Upper lobe of right lung (tissue), 1 donor: Measurements from ENCODE around the gene VPS35. TPM values are rescaled to one million over a fixed set of nuclear protein-coding genes. Genes with fewer than 3 reads are reported as not detected.

Source experiments
- ATAC-seq: fragments of 200-7000 bp; cut with Tn5 transposase; one replicate; pipeline ENCODE4 v1.9.1; 2020; ENCODE audit warnings: mild to moderate bottlenecking, moderate library complexity
- DNase-seq: peaks from one replicate; pipeline ENCODE4 v3.0.0-alpha.2; 2020
- H3K27ac ChIP-seq: fragments of 200-600 bp; one replicate; pipeline ENCODE4 v1.8.0; 2022
- H3K27me3 ChIP-seq: fragments of 200-600 bp; one replicate; pipeline ENCODE4 v1.8.0; 2022; ENCODE audit warnings: mild to moderate bottlenecking
- H3K36me3 ChIP-seq: fragments of 200-600 bp; one replicate; pipeline ENCODE4 v1.8.0; 2022
- H3K4me1 ChIP-seq: fragments of 200-600 bp; one replicate; pipeline ENCODE4 v1.8.0; 2022
- H3K4me3 ChIP-seq: fragments of 200-600 bp; one replicate; pipeline ENCODE4 v1.8.0; 2022; ENCODE audit warnings: mild to moderate bottlenecking
- H3K9me3 ChIP-seq: fragments of 200-600 bp; one replicate; pipeline ENCODE4 v1.8.0; 2022
- CTCF ChIP-seq: fragments of 200-600 bp; IDR thresholded peaks from one replicate; pipeline ENCODE4 v1.8.0; 2022; ENCODE audit warnings: antibody characterized with exemption
- intact Hi-C: fragments of 100-400 bp; cut with DNase I; formaldehyde crosslinking; loops from one replicate; pipeline ENCODE4 v1.11.0; 2022
- total RNA-seq: library from RNA; stranded (reverse); fragmentation: NEBNext Ultra II Directional; extraction: Animal tissue kit (Norgen Biotek cat#: 25700); gene quantifications from one replicate; pipeline ENCODE4 v1.2.1, GENCODE V29; 2021
- donor health status: DM: no; HTN: yes; CAD: no; lungs with severe emphysema.

VPS35 gene
- total RNA-seq, 1 donor from 2014 or later: 87.6 TPM

GRCh38 chr16:46711106-46712058, 22.4 kb upstream of the VPS35 start:
- ATAC-seq (peak; percentile 77), DNase-seq (no peak)
- Histone ChIP-seq H3K4me1 (no peaks in the 10 kb centered on the region), H3K27ac (no peak overlapping the region), H3K36me3 (no peaks in the 10 kb centered on the region), H3K9me3 (no peaks in the 10 kb centered on the region), H3K27me3 (no peaks in the 10 kb centered on the region), H3K4me3 (no peak overlapping the region)
- TF ChIP-seq CTCF: no peak
- intact Hi-C loops: no loop called here

GRCh38 chr16:46709469-46710005, 20.6 kb upstream of the VPS35 start:
- H3K4me1 ChIP-seq: no peaks in the 10 kb centered on the region
- no peaks in the 10 kb centered on the region for H3K27me3 ChIP-seq
- TF ChIP-seq CTCF: no peak
- no peak overlapping the region for H3K27ac ChIP-seq
- ATAC-seq: no peak
- H3K36me3 ChIP-seq: no peaks in the 10 kb centered on the region
- intact Hi-C loops: no loop called here
- H3K4me3 ChIP-seq: no peak overlapping the region
- H3K9me3 ChIP-seq: no peaks in the 10 kb centered on the region
- DNase-seq: no peak

- H3K4me3 ChIP-seq: no peak overlapping the region
- ATAC-seq (no peak), DNase-seq (no peak)
- H3K9me3 ChIP-seq: no peaks in the 10 kb centered on the region
- intact Hi-C loops: no loop called here
- no peaks in the 10 kb centered on the region for H3K4me1 ChIP-seq
- H3K27me3 ChIP-seq: no peaks in the 10 kb centered on the region
- no peak for TF ChIP-seq CTCF
- H3K27ac ChIP-seq: no peak overlapping the region
- no peaks in the 10 kb centered on the region for H3K36me3 ChIP-seq
Observed at GRCh38 chr16:46706642-46707041, 17.7 kb upstream of the VPS35 start.

GRCh38 chr16:46702030-46702429, 13.1 kb upstream of the VPS35 start:
- no peak overlapping the region for H3K27ac ChIP-seq
- no peak overlapping the region for H3K4me3 ChIP-seq
- H3K36me3 ChIP-seq: no peaks in the 10 kb centered on the region
- TF ChIP-seq CTCF: no peak
- H3K9me3 ChIP-seq: no peaks in the 10 kb centered on the region
- no peaks in the 10 kb centered on the region for H3K4me1 ChIP-seq
- H3K27me3 ChIP-seq: no peaks in the 10 kb centered on the region
- no peak for DNase-seq
- no peak for ATAC-seq
- intact Hi-C loops: no loop called here

- ATAC-seq (no peak), DNase-seq (no peak)
- no peak overlapping the region for H3K27ac ChIP-seq
- no peaks in the 10 kb centered on the region for H3K9me3 ChIP-seq
- no peaks in the 10 kb centered on the region for H3K36me3 ChIP-seq
- no peak for TF ChIP-seq CTCF
- no peaks in the 10 kb centered on the region for H3K4me1 ChIP-seq
- intact Hi-C loops: no loop called here
- no peaks in the 10 kb centered on the region for H3K27me3 ChIP-seq
- no peak overlapping the region for H3K4me3 ChIP-seq
Observed at GRCh38 chr16:46701615-46702014, 12.6 kb upstream of the VPS35 start.
